ENCODE measurements around the gene HK2.

The HK2 gene

GRCh38 chr2:74941284-74941683, 107.4 kb downstream of the HK2 start:
- DNase-seq (ENCODE audit: low read depth), result no peak
- TF ChIP-seq MYC (IDR thresholded peaks at IDR 0.05; ENCODE audit: low read depth, low read length) (no peak), CTCF (IDR thresholded peaks at IDR 0.05; ENCODE audit: low read depth, low read length) (no peak)
- TF ChIP-seq, protein P1, sequence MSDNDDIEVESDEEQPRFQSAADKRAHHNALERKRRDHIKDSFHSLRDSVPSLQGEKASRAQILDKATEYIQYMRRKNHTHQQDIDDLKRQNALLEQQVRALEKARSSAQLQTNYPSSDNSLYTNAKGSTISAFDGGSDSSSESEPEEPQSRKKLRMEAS (IDR thresholded peaks at IDR 0.05; ENCODE audit: low read depth, low read length), result no peak
- no peak overlapping the region for H3K4me3 ChIP-seq (ENCODE audit: low read depth, low read length)

- TF ChIP-seq CTCF (IDR thresholded peaks at IDR 0.05; ENCODE audit: low read depth, low read length) (no peak), MYC (IDR thresholded peaks at IDR 0.05; ENCODE audit: low read depth, low read length) (no peak), POLR2A (IDR thresholded peaks at IDR 0.05; ENCODE audit: extremely low read depth, insufficient read length) (no peak)
- TF ChIP-seq, protein P1 (IDR thresholded peaks at IDR 0.05; ENCODE audit: low read depth, low read length), result no peak
- no peak for DNase-seq (ENCODE audit: low read depth)
- no peak overlapping the region for H3K4me3 ChIP-seq (ENCODE audit: low read depth, low read length)
These were observed 108.3 kb downstream of the HK2 start for GRCh38 chr2:74942263-74942662.

Data from NB4 (cell line).